Astrocyte (in vitro differentiated cells and primary cell): ENCODE data around the gene TIMP3. TPM values are rescaled to one million over a fixed set of nuclear protein-coding genes. Genes with fewer than 3 reads are reported as not detected.
A peak's percentile ranks its signal among the peaks of the same experiment; 100 is the strongest.

Source experiments
- DNase-seq: peaks from one replicate; pipeline ENCODE4 v3.0.0-alpha.2; 2010; ENCODE audit warnings: low read depth
- FAIRE-seq: peaks from 2 replicates; lab custom pipeline; 2011; peaks lifted over from hg19 to GRCh38; lab: Jason Lieb, UNC
- H2AFZ ChIP-seq: 2 replicates; pipeline ENCODE4 v1.6.0; 2012; ENCODE audit warnings: low read depth, low read length, inconsistent platforms
- H3K27ac ChIP-seq: 2 replicates; pipeline ENCODE4 v1.5.1; 2011; ENCODE audit warnings: low read depth, low read length, inconsistent platforms
- H3K27me3 ChIP-seq: 2 replicates; pipeline ENCODE4 v1.6.0; 2011; ENCODE audit warnings: low read length, inconsistent platforms; ENCODE audit not compliant: insufficient read depth
- H3K36me3 ChIP-seq: 2 replicates; pipeline ENCODE4 v1.5.1; 2011; ENCODE audit warnings: low read length, inconsistent platforms; ENCODE audit not compliant: insufficient read depth
- H3K4me1 ChIP-seq: 2 replicates; pipeline ENCODE4 v1.5.1; 2011; ENCODE audit warnings: low read length, inconsistent platforms; ENCODE audit not compliant: insufficient read depth
- H3K4me2 ChIP-seq: 2 replicates; pipeline ENCODE4 v1.6.0; 2012; ENCODE audit warnings: low read length, inconsistent platforms
- H3K4me3 ChIP-seq: 2 replicates; pipeline ENCODE4 v1.5.1; 2011; ENCODE audit warnings: low read depth, mild to moderate bottlenecking, low read length, inconsistent platforms; ENCODE audit not compliant: insufficient read depth
- H3K79me2 ChIP-seq: 2 replicates; pipeline ENCODE4 v1.6.0; 2012; ENCODE audit warnings: mild to moderate bottlenecking, low read length, inconsistent platforms; ENCODE audit not compliant: insufficient read depth
- H3K9ac ChIP-seq: 2 replicates; pipeline ENCODE4 v1.6.0; 2012; ENCODE audit warnings: mild to moderate bottlenecking, low read length, inconsistent platforms
- H3K9me3 ChIP-seq: 2 replicates; pipeline ENCODE4 v1.5.1; 2012; ENCODE audit warnings: low read depth, mild to moderate bottlenecking, low read length, inconsistent platforms; ENCODE audit not compliant: insufficient read depth
- H4K20me1 ChIP-seq: 2 replicates; pipeline ENCODE4 v1.6.0; 2012; ENCODE audit warnings: low read length, inconsistent platforms; ENCODE audit not compliant: insufficient read depth
- H3K27ac Mint-ChIP-seq: one replicate; pipeline ENCODE4 v1.8.0; 2021; ENCODE audit warnings: mild to moderate bottlenecking, mixed read lengths; ENCODE audit not compliant: unreplicated experiment
- H3K27me3 Mint-ChIP-seq: one replicate; pipeline ENCODE4 v1.8.0; 2021; ENCODE audit warnings: low read depth, mixed read lengths; ENCODE audit not compliant: unreplicated experiment
- H3K36me3 Mint-ChIP-seq: one replicate; pipeline ENCODE4 v1.8.0; 2021; ENCODE audit warnings: low read depth, mixed read lengths; ENCODE audit not compliant: unreplicated experiment
- H3K4me1 Mint-ChIP-seq: one replicate; pipeline ENCODE4 v1.8.0; 2021; ENCODE audit warnings: low read depth, mixed read lengths; ENCODE audit not compliant: unreplicated experiment
- H3K4me3 Mint-ChIP-seq: one replicate; pipeline ENCODE4 v1.8.0; 2021; ENCODE audit warnings: mild to moderate bottlenecking, moderate library complexity, mixed read lengths; ENCODE audit not compliant: unreplicated experiment
- H3K9me3 Mint-ChIP-seq: one replicate; pipeline ENCODE4 v1.8.0; 2021; ENCODE audit warnings: mild to moderate bottlenecking, mixed read lengths; ENCODE audit not compliant: unreplicated experiment
- EZH2 ChIP-seq: IDR thresholded peaks from 2 replicates; pipeline ENCODE4 v1.6.1; 2012; ENCODE audit warnings: mild to moderate bottlenecking, low read length, inconsistent platforms; ENCODE audit not compliant: insufficient read depth
- total RNA-seq: library from RNA; stranded (reverse); gene quantifications from 2 replicates; pipeline ENCODE4 v1.2.1, GENCODE V29; 2021
- TF ChIP-seq, protein P1 (sequence below): IDR thresholded peaks from 2 replicates; pipeline ENCODE4 v1.5.1; 2011; ENCODE audit warnings: low read depth, mild to moderate bottlenecking, inconsistent platforms, low read length, moderate library complexity; ENCODE audit not compliant: insufficient read depth

Gene TIMP3
- total RNA-seq, 1 donor from 2014 or later = 145 TPM

DNA sequence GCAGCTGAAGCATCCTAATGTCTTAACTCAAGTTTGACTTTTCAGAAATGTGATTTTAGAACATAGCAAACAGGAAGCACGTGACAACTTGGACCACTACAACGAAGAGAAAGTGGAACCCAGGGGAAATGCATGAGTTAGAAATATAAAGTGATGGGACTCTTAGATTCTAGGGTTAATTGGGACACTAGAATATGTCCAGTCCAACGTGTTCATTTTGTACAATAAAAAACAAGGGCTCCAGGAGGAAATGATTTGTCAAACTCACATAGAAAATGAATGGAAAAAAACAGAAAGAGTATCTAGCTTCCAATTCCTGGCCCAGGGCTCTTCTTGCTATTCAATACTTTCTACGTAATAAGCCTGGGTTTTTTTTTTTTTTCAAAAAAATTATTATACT lies 30.7 kb downstream of the TIMP3 start:
- H3K9me3 ChIP-seq = no peaks in the 10 kb centered on the region
- Mint-ChIP-seq H3K36me3 (peaks cover 22% of the 10 kb centered on the region), H3K4me1 (peaks cover 27% of the 10 kb centered on the region), H3K27ac (no peak overlapping the region), H3K9me3 (no peaks in the 10 kb centered on the region), H3K4me3 (no peak overlapping the region), H3K27me3 (no peaks in the 10 kb centered on the region)
- H3K27ac ChIP-seq = no peak overlapping the region
- H3K79me2 ChIP-seq = peaks cover 36% of the 10 kb centered on the region
- TF ChIP-seq, protein P1, sequence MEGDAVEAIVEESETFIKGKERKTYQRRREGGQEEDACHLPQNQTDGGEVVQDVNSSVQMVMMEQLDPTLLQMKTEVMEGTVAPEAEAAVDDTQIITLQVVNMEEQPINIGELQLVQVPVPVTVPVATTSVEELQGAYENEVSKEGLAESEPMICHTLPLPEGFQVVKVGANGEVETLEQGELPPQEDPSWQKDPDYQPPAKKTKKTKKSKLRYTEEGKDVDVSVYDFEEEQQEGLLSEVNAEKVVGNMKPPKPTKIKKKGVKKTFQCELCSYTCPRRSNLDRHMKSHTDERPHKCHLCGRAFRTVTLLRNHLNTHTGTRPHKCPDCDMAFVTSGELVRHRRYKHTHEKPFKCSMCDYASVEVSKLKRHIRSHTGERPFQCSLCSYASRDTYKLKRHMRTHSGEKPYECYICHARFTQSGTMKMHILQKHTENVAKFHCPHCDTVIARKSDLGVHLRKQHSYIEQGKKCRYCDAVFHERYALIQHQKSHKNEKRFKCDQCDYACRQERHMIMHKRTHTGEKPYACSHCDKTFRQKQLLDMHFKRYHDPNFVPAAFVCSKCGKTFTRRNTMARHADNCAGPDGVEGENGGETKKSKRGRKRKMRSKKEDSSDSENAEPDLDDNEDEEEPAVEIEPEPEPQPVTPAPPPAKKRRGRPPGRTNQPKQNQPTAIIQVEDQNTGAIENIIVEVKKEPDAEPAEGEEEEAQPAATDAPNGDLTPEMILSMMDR = no peak
- TF ChIP-seq EZH2 = no peak
- no peak overlapping the region for H3K4me3 ChIP-seq
- H2AFZ ChIP-seq = no peak overlapping the region
- H4K20me1 ChIP-seq = peaks cover 91% of the 10 kb centered on the region
- no peak for FAIRE-seq
- no peak for DNase-seq
- no peak overlapping the region for H3K9ac ChIP-seq
- no peaks in the 10 kb centered on the region for H3K27me3 ChIP-seq
- peaks cover 4% of the 10 kb centered on the region for H3K4me1 ChIP-seq
- peaks cover 2% of the 10 kb centered on the region for H3K36me3 ChIP-seq
- no peak overlapping the region for H3K4me2 ChIP-seq

DNA sequence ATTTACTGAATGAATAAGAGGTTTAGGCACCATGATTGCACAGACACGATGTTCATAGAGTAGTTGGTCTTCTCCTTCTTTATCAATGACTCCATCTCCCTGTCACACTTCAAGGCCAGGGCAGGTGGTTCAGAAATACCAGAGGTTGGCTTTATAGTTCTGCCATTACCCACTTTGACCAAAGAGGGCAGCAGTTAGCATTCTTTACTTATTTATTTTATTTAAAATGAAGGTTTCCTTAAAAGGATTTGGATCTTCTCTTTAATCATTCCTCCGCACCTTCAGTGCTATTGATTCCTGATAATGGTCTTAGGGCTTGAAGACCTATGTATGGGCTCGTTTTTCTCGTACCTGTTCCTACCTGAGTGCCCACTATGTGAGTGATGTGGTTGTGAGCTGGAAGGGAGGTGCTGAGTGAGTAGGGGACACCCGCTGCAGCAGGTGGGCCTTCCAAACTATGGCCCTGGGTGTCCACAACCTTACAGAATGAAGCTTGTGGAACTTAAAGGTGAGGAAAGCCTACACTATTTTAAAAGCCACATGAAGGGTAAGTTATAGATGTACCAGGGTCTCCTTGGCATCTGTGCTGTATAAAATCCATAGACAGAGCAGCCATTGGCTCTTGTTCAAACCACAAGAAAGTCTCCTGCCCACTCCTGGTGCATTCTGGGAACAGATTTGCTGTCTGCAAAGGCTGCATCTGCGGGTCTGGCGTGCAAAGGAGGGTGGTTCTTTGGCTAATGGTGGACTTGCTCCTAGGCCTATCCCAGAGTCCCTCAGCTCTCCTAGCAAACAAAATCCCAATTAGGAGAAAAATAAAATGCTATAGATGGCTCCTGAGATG lies 35.0 kb downstream of the TIMP3 start:
- Mint-ChIP-seq H3K4me3 (no peak overlapping the region), H3K4me1 (peaks cover 14% of the 10 kb centered on the region), H3K9me3 (peaks cover 3% of the 10 kb centered on the region), H3K27ac (no peak overlapping the region), H3K36me3 (peaks cover 28% of the 10 kb centered on the region), H3K27me3 (peaks cover 3% of the 10 kb centered on the region)
- no peak for TF ChIP-seq EZH2
- TF ChIP-seq, protein P1 = peak; percentile 56
- no peak overlapping the region for H3K4me2 ChIP-seq
- H3K9me3 ChIP-seq = no peaks in the 10 kb centered on the region
- DNase-seq (no peak), FAIRE-seq (no peak)
- peaks cover 5% of the 10 kb centered on the region for H3K4me1 ChIP-seq
- peaks cover 52% of the 10 kb centered on the region for H3K79me2 ChIP-seq
- no peaks in the 10 kb centered on the region for H3K27me3 ChIP-seq
- H3K4me3 ChIP-seq = no peak overlapping the region
- H3K27ac ChIP-seq = no peak overlapping the region
- H3K36me3 ChIP-seq = peaks cover 7% of the 10 kb centered on the region
- no peak overlapping the region for H3K9ac ChIP-seq
- no peak overlapping the region for H2AFZ ChIP-seq
- H4K20me1 ChIP-seq = peaks cover 91% of the 10 kb centered on the region

DNA sequence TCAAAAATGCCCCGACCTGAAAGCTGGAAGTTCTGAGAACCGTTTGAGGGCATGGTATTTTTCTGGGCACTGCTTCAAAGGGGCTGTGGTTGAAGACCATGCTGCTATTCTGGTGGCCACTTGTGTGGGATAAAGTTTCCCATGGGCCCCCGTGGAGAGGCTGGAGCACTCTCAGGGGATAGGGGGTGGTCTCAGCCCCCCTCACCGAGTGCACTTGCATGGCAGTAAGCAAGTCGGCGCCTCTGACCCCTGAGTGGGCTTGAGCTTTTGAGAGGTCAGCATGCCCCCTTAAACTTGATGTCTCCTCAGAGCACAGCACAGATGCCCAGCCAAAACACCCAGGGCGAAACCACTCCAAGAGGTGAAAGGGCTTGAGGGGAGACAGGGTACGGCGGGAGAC lies 35.6 kb downstream of the TIMP3 start:
- DNase-seq = no peak
- Histone ChIP-seq H3K27ac (no peak overlapping the region), H3K27me3 (no peaks in the 10 kb centered on the region), H4K20me1 (peaks cover 91% of the 10 kb centered on the region), H3K4me2 (no peak overlapping the region), H3K4me3 (no peak overlapping the region), H2AFZ (no peak overlapping the region), H3K9me3 (no peaks in the 10 kb centered on the region), H3K79me2 (peaks cover 51% of the 10 kb centered on the region), H3K4me1 (peaks cover 9% of the 10 kb centered on the region), H3K36me3 (peaks cover 7% of the 10 kb centered on the region), H3K9ac (no peak overlapping the region)
- no peak for TF ChIP-seq EZH2
- TF ChIP-seq, protein P1 = no peak
- FAIRE-seq = no peak
- Mint-ChIP-seq H3K27ac (no peak overlapping the region), H3K4me3 (no peak overlapping the region), H3K9me3 (peaks cover 3% of the 10 kb centered on the region), H3K27me3 (peaks cover 3% of the 10 kb centered on the region), H3K36me3 (peaks cover 29% of the 10 kb centered on the region), H3K4me1 (peaks cover 11% of the 10 kb centered on the region)
